Osteoblast (primary cell): ENCODE results near the gene MPV17. TPM values are rescaled to one million over a fixed set of nuclear protein-coding genes. Genes with fewer than 3 reads are reported as not detected.

ENCODE experiments used
- DNase-seq: peaks from one replicate; pipeline ENCODE4 v3.0.0; 2011; ENCODE audit warnings: low spot score, mixed read lengths; ENCODE audit not compliant: insufficient read length; ENCODE audit errors: missing footprints
- H2AFZ ChIP-seq: 2 replicates; pipeline ENCODE4 v1.6.0; 2011; ENCODE audit warnings: mild to moderate bottlenecking, low read length
- H3K27ac ChIP-seq: 2 replicates; pipeline ENCODE4 v1.5.1; 2011; ENCODE audit warnings: mild to moderate bottlenecking, low read depth, low read length, moderate library complexity
- H3K27me3 ChIP-seq: 2 replicates; pipeline ENCODE4 v1.6.0; 2012; ENCODE audit warnings: mild to moderate bottlenecking, control low read depth, inconsistent platforms, low read length, moderate library complexity; ENCODE audit not compliant: insufficient read depth
- H3K36me3 ChIP-seq: 2 replicates; pipeline ENCODE4 v1.5.1; 2011; ENCODE audit warnings: mild to moderate bottlenecking, low read length, control low read depth, moderate library complexity; ENCODE audit not compliant: insufficient read depth
- H3K4me1 ChIP-seq: 2 replicates; pipeline ENCODE4 v1.5.1; 2011; ENCODE audit warnings: mild to moderate bottlenecking, low read length, control low read depth, moderate library complexity; ENCODE audit not compliant: insufficient read depth
- H3K4me2 ChIP-seq: 2 replicates; pipeline ENCODE4 v1.6.0; 2011; ENCODE audit warnings: mild to moderate bottlenecking, low read length; ENCODE audit not compliant: insufficient read depth
- H3K4me3 ChIP-seq: fragments of 200-600 bp; sonication (generic); 3 replicates; pipeline ENCODE4 v1.5.1; 2012; ENCODE audit warnings: mild to moderate bottlenecking, low read length, inconsistent platforms; ENCODE audit not compliant: insufficient read depth
- H3K79me2 ChIP-seq: 2 replicates; pipeline ENCODE4 v1.6.0; 2012; ENCODE audit warnings: mild to moderate bottlenecking, low read length, control low read depth, inconsistent platforms; ENCODE audit not compliant: insufficient read depth
- H3K9me3 ChIP-seq: 2 replicates; pipeline ENCODE4 v1.5.1; 2011; ENCODE audit warnings: low read depth, low read length, control low read depth
- H4K20me1 ChIP-seq: 2 replicates; pipeline ENCODE4 v1.6.0; 2012; ENCODE audit warnings: mild to moderate bottlenecking, low read length, control low read depth; ENCODE audit not compliant: insufficient read depth
- total RNA-seq: library from RNA; depleted of rRNA; stranded (reverse); fragments of >200 nt; gene quantifications from 2 replicates; pipeline ENCODE4 v1.2.3, GENCODE V29; 2012
- TF ChIP-seq, protein P1 (sequence below): IDR thresholded peaks from 2 replicates; pipeline ENCODE4 v1.5.1; 2011; ENCODE audit warnings: mild to moderate bottlenecking, low read depth, low read length, moderate library complexity; ENCODE audit errors: extremely low read depth

The MPV17 gene
- total RNA-seq, 1 donor = 98.8 TPM

DNA sequence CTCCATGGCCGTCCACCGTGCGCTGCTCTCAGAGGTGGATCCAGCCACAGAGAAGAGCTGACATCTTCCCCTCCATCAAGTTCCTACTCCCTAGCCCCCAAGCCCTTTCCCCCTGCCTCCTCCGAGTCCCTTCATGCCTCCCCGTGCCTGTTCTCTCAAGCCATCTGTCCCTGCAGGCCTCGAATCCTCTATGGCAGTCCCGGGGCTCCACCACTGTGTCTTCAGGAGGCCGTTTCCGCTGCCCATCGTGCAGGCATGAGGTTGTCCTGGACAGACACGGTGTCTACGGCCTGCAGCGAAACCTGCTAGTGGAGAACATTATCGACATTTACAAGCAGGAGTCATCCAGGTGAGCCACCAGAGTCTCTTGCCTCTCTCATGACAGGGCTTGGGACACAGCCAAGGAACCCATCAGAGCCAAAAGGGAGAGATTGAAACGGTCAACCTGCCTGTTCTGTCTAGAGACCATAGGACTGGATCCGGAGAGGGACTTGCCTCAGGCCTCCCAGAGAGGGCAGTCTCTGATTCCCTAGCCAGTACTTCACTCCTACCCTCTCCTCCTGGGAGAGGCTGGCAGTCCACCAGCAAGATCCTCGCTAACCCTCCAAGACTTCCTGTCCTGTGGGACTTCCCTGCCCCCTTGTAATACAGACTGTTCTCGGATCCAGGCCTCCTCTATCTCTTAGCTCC is 24.4 kb downstream of the MPV17 start:
- Histone ChIP-seq H3K27ac (no peak overlapping the region), H2AFZ (no peak overlapping the region), H3K36me3 (no peaks in the 10 kb centered on the region), H3K27me3 (peaks cover 11% of the 10 kb centered on the region), H3K9me3 (no peaks in the 10 kb centered on the region), H4K20me1 (no peaks in the 10 kb centered on the region), H3K4me1 (peaks cover under 1% of the 10 kb centered on the region), H3K79me2 (no peaks in the 10 kb centered on the region), H3K4me3 (no peak overlapping the region), H3K4me2 (no peak overlapping the region)
- DNase-seq = no peak
- TF ChIP-seq, protein P1, sequence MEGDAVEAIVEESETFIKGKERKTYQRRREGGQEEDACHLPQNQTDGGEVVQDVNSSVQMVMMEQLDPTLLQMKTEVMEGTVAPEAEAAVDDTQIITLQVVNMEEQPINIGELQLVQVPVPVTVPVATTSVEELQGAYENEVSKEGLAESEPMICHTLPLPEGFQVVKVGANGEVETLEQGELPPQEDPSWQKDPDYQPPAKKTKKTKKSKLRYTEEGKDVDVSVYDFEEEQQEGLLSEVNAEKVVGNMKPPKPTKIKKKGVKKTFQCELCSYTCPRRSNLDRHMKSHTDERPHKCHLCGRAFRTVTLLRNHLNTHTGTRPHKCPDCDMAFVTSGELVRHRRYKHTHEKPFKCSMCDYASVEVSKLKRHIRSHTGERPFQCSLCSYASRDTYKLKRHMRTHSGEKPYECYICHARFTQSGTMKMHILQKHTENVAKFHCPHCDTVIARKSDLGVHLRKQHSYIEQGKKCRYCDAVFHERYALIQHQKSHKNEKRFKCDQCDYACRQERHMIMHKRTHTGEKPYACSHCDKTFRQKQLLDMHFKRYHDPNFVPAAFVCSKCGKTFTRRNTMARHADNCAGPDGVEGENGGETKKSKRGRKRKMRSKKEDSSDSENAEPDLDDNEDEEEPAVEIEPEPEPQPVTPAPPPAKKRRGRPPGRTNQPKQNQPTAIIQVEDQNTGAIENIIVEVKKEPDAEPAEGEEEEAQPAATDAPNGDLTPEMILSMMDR = no peak

DNA sequence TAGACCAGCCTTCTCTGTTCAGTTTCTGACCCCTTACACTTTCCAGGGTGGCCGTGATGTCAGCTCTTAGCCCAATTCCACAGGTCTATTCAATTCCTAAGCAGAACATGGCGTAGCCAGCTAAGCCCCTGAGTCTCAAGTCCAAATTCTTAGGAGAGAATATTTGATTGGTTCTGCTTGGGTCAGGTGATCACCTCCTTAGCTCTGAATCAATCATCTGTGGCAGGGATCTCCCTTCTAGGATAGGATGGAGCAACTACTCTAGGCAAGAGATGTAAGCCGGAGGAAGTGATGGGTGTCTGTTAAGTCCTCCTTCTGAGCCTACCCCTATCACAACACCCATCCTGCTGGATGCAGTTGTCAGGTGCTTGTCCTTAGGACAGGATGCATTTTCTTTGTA is 25.7 kb downstream of the MPV17 start:
- Histone ChIP-seq H3K36me3 (no peaks in the 10 kb centered on the region), H4K20me1 (no peaks in the 10 kb centered on the region), H2AFZ (no peak overlapping the region), H3K4me1 (peaks cover 9% of the 10 kb centered on the region), H3K27me3 (peaks cover 11% of the 10 kb centered on the region), H3K4me2 (no peak overlapping the region), H3K79me2 (no peaks in the 10 kb centered on the region), H3K4me3 (no peak overlapping the region), H3K9me3 (no peaks in the 10 kb centered on the region), H3K27ac (no peak overlapping the region)
- no peak for DNase-seq
- TF ChIP-seq, protein P1 = no peak

DNA sequence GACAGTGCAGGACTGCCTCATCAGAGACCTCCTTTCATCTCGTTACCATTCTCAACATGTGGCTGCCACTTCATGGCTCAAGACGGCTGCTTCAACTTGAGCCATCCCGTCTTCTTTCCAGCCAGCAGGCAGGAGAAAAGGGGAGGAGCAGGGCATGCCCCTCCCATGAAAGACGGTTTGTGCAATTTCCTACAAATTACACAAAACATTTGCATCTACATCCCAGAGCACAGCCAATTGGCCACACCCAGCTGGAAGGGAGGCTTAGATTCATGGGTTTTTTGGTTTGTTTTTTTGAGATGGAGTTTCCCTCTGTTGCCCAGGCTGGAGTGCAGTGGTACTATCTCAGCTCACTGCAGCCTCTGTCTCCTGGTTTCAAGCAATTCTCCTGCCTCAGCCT is 26.4 kb downstream of the MPV17 start:
- no peaks in the 10 kb centered on the region for H3K79me2 ChIP-seq
- H3K9me3 ChIP-seq = no peaks in the 10 kb centered on the region
- H3K4me1 ChIP-seq = peaks cover 9% of the 10 kb centered on the region
- no peaks in the 10 kb centered on the region for H4K20me1 ChIP-seq
- peaks cover 15% of the 10 kb centered on the region for H3K27me3 ChIP-seq
- H3K36me3 ChIP-seq = no peaks in the 10 kb centered on the region
- H3K27ac ChIP-seq = no peak overlapping the region
- TF ChIP-seq, protein P1 = no peak
- H2AFZ ChIP-seq = no peak overlapping the region
- no peak overlapping the region for H3K4me3 ChIP-seq
- H3K4me2 ChIP-seq = no peak overlapping the region
- no peak for DNase-seq

DNA sequence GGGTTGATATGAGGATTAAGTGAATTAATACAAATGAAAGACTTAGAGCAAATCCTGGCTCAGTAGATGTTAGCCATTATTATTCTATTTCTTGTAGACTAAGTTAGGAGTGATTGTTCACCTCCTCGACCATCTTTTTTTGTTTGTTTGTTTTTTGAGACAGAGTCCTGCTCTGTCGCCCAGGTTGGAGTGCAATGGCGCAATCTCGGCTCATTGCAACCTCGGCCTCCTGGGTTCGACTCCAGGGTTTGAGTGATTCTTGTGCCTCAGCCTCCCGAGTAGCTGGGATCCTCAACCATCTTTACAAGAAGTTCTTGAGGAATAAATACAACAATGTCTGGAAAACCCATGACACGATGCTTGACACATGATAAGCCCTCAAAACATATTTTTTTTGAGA is 28.0 kb downstream of the MPV17 start:
- H3K4me3 ChIP-seq = no peak overlapping the region
- TF ChIP-seq, protein P1 = no peak
- H3K36me3 ChIP-seq = no peaks in the 10 kb centered on the region
- H3K4me2 ChIP-seq = no peak overlapping the region
- no peak overlapping the region for H2AFZ ChIP-seq
- H3K4me1 ChIP-seq = peaks cover 9% of the 10 kb centered on the region
- no peaks in the 10 kb centered on the region for H3K79me2 ChIP-seq
- no peaks in the 10 kb centered on the region for H3K9me3 ChIP-seq
- H4K20me1 ChIP-seq = no peaks in the 10 kb centered on the region
- H3K27me3 ChIP-seq = peaks cover 26% of the 10 kb centered on the region
- DNase-seq = no peak
- no peak overlapping the region for H3K27ac ChIP-seq
